ENCODE data around the gene CXCL3. TPM values are rescaled to one million over a fixed set of nuclear protein-coding genes. Genes with fewer than 3 reads are reported as not detected.

Gene CXCL3
- total RNA-seq, 6 experiments from 2014 or later: 0.25 to 2.0 (median 0.62) TPM; not detected in 2

DNA sequence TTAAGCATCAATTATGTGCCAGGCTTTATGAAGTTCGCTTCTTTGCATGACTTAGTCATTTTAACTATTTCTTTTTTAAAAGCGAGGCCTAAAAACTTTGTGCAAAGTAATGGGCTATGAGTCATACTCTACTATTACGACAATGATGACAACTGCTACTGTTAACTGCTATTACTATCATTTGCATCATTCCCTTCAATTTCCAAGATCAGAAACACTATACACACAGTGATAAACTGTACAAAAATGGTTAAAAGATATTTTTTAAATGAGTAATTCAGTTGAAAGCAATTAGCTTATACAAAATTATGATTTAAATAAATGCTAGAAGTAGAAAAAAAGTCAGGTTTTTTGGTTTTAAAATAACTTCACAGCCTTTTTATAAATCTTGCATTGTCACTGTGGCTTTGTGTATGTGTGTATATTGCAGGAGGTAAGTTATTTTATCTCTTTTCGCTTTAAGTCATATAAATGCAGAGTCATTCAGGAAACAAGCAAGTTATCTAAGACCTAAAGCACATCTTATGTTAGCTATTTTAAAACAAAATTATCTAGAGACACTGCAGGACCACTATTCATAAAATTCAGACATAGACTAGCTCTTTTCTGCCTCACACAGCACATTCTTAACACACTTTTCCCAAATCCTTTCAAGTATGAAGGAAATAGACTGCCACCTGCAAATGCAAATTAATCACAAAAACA is 18.5 kb upstream of the CXCL3 start:
- TF ChIP-seq, protein P1, sequence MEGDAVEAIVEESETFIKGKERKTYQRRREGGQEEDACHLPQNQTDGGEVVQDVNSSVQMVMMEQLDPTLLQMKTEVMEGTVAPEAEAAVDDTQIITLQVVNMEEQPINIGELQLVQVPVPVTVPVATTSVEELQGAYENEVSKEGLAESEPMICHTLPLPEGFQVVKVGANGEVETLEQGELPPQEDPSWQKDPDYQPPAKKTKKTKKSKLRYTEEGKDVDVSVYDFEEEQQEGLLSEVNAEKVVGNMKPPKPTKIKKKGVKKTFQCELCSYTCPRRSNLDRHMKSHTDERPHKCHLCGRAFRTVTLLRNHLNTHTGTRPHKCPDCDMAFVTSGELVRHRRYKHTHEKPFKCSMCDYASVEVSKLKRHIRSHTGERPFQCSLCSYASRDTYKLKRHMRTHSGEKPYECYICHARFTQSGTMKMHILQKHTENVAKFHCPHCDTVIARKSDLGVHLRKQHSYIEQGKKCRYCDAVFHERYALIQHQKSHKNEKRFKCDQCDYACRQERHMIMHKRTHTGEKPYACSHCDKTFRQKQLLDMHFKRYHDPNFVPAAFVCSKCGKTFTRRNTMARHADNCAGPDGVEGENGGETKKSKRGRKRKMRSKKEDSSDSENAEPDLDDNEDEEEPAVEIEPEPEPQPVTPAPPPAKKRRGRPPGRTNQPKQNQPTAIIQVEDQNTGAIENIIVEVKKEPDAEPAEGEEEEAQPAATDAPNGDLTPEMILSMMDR (IDR thresholded peaks at IDR 0.05): no peak
- TF ChIP-seq POLR2A (IDR thresholded peaks at IDR 0.05): no peak
- WGBS (ENCODE audit: insufficient coverage, low coverage, low lambda C conversion rate, missing lambda C conversion rate): 68% methylated on average over 4 of the region's 4 CpGs
- intact Hi-C loops (cut with DNase I): no loop called here

DNA sequence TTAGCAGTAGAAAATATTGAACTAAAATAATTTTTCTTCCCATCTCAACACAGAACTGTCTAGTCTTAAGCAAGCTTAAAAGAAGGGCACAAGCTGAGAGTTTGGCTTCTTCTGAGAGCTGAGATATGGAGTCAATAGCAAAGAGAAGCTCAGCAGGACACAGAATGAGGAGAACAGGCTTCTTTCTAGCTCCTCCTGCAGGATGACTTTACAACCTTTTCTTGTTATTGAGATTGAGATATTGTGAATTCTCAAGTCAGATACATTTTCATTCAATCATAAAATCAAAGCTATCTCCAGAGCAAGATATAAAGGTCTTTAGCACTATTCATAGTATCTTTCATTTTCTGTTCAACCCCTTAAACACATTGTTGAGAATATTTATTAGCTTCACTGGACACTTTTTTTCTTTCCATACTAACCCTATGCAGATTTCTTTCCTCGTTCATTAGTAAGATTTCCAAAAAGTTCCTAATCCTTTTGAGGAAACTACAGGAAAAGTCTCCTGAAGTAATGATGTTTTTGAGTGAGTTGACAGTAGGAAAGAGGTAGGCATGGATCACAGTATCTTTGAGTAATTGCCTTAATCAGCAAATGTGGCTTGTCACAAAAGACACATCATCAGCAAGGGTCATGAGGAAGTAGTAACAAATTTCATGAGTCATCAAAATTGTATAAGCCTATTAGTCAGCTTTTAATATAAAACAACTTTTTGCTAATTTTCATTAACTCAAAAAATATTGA is 17.8 kb upstream of the CXCL3 start:
- no peaks in the 10 kb centered on the region for H3K36me3 ChIP-seq
- ATAC-seq: peak in 1 of 4 donors; percentile 54
- no peak overlapping the region for H3K4me3 ChIP-seq
- no peaks in the 10 kb centered on the region for H3K27me3 ChIP-seq
- DNase-seq: no peak
- no peak for TF ChIP-seq POLR2A (IDR thresholded peaks at IDR 0.05)
- TF ChIP-seq, protein P1 (IDR thresholded peaks at IDR 0.05): no peak
- no peak overlapping the region for H3K27ac ChIP-seq
- H3K9me3 ChIP-seq: peaks cover 0 to 1% (median 0%) of the 10 kb centered on the region in 4 donors
- WGBS (ENCODE audit: insufficient coverage, low coverage, low lambda C conversion rate, missing lambda C conversion rate): 0% methylated on average over 1 of the region's 1 CpG
- no peaks in the 10 kb centered on the region for H3K4me1 ChIP-seq
- intact Hi-C loops (cut with DNase I): no loop called here

More for the DNA sequence above, 18.5 kb upstream of the CXCL3 start:
- Histone ChIP-seq H3K36me3 (no peaks in the 10 kb centered on the region), H3K4me1 (no peaks in the 10 kb centered on the region), H3K9me3 (peaks cover 0 to under 1% (median 0%) of the 10 kb centered on the region in 4 donors), H3K27me3 (no peaks in the 10 kb centered on the region), H3K4me3 (no peak overlapping the region), H3K27ac (no peak overlapping the region)
- ATAC-seq (peak in 1 of 4 donors; percentile 59), DNase-seq (no peak)

DNA sequence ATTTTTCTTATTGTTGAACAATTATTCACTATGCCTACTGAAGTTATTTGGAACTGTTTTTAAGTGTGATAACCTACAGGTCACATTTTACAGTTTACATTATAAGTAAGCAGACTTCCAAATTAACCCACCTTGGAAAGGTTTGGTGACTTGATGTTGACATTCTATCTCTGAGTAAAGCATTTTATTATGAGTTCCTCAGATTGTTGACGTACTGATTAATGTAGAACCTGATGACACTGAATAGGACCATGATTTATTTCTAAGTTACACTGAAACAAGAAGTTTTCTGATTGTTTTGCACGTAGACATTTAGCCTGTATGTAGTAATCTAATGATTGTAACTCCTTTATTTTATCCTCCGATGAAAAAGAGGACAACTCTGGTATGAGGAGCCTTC is 17.0 kb upstream of the CXCL3 start:
- Histone ChIP-seq H3K4me3 (no peak overlapping the region), H3K27ac (no peak overlapping the region), H3K9me3 (peaks cover 0 to 1% (median 0%) of the 10 kb centered on the region in 4 donors), H3K4me1 (no peaks in the 10 kb centered on the region), H3K36me3 (no peaks in the 10 kb centered on the region), H3K27me3 (no peaks in the 10 kb centered on the region)
- ATAC-seq (no peak), DNase-seq (no peak)
- intact Hi-C loops (cut with DNase I): no loop called here
- TF ChIP-seq, protein P1 (IDR thresholded peaks at IDR 0.05): no peak
- no peak for TF ChIP-seq POLR2A (IDR thresholded peaks at IDR 0.05)
- 91% methylated on average over 3 of the region's 3 CpGs for WGBS (ENCODE audit: insufficient coverage, low coverage, low lambda C conversion rate, missing lambda C conversion rate)

DNA sequence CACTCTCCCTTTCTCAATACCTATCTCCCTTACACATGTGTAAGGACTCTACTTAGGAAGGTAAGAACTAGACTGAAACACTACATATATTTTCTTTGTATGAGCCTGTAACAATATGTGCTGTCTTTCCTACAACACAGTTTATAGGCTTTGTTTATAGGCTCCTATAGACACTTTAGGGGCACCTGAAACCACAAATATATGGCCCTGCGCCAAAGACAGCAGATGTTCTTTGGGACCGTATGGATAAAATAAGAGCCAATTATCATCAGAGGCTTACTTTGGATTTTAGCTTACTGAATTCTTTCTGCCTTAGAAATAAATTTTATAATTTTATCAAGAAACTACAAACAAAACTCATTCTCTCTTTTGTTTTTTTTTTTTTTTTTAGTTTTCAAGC is 16.6 kb upstream of the CXCL3 start:
- intact Hi-C loops (cut with DNase I): no loop called here
- Histone ChIP-seq H3K9me3 (peaks cover 0 to 1% (median 0%) of the 10 kb centered on the region in 4 donors), H3K27ac (no peak overlapping the region), H3K4me1 (no peaks in the 10 kb centered on the region), H3K4me3 (no peak overlapping the region), H3K36me3 (no peaks in the 10 kb centered on the region), H3K27me3 (no peaks in the 10 kb centered on the region)
- 69% methylated on average over 2 of the region's 2 CpGs for WGBS (ENCODE audit: insufficient coverage, low coverage, low lambda C conversion rate, missing lambda C conversion rate)
- ATAC-seq: no peak
- TF ChIP-seq POLR2A (IDR thresholded peaks at IDR 0.05): no peak
- TF ChIP-seq, protein P1 (IDR thresholded peaks at IDR 0.05): no peak
- no peak for DNase-seq
